ENCODE data around the gene MMP28. TPM values are rescaled to one million over a fixed set of nuclear protein-coding genes. Genes with fewer than 3 reads are reported as not detected.

Gene MMP28
- total and polyA plus RNA-seq, 4 donors: 30.5 to 72.6 (median 44.3) TPM

DNA sequence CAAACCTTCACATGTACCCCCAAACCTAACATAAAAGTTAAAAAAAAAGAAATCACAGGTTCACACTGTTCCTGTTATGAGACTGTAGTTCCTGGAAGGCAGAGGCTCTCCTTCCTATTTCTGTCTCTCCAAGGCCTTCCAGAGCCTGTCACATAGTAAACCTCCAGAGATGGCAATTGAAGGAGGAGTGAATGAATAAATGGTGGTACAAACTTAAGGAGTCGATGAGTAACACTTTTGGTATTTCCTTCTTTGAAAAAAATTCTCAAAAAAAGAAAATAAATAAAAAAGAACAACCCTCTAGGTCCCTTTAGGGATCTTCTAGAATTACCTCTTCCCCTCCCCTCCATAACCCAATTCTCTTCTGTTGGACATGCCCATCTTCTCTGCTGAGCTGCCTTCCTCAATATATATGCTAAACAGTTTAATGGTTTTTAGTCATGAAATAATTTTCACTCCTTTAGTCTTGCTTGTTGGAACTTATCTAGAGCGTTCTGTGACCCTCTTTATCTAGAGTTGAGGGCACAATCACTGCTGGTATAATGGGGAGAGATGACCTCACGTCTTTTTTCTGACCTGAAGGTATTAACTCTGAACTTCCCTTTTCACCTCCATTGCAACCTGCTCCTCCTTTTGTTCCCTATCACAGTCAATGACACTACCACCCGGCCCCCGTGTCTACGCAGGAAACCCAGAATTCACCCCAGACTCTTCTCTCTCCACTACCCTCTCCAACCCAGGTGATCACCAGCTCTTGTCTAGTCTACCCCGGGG, 12.1 kb upstream of the MMP28 start:
- DNase-seq: no peak
- TF ChIP-seq CTCF (IDR thresholded peaks at IDR 0.05; ENCODE audit: control extremely low read depth, extremely low read depth): no peak
- Histone ChIP-seq H3K4me3 (no peak overlapping the region), H3K9ac (ENCODE audit: insufficient read depth in 1 of 2, low read length in 2 of 2) (no peak overlapping the region), H3K27me3 (ENCODE audit: control insufficient read depth in 3 of 3, insufficient read depth in 3 of 3, low read length in 2 of 3) (no peaks in the 10 kb centered on the region), H3K4me1 (ENCODE audit: control insufficient read depth in 5 of 5, insufficient read depth in 5 of 5, low read length in 5 of 5) (peaks cover 2 to 23% (median 8%) of the 10 kb centered on the region in 5 donors), H3K9me3 (ENCODE audit: control insufficient read depth in 4 of 4, insufficient read depth in 3 of 4, low read length in 3 of 4) (no peaks in the 10 kb centered on the region), H3K27ac (ENCODE audit: low read depth in 1 of 2, low read length in 1 of 2) (no peak overlapping the region), H3K36me3 (ENCODE audit: control insufficient read depth in 4 of 4, insufficient read depth in 4 of 4, low read length in 4 of 4) (peaks cover 0 to 2% (median 0%) of the 10 kb centered on the region in 4 donors)
- WGBS, 2 donors: 80 to 82% methylated on average over 7 of the region's 7 CpGs
- ATAC-seq (ENCODE audit: insufficient read depth, low FRiP score): no peak

GRCh38 chr17:35804658-35805192, 9.3 kb upstream of the MMP28 start:
- peak; percentile 57 to 94 (median 90) for DNase-seq
- 33 to 36% methylated on average over 1 of the region's 1 CpG for WGBS, 2 donors
- peak; percentile 94 for TF ChIP-seq CTCF (IDR thresholded peaks at IDR 0.05; ENCODE audit: control extremely low read depth, extremely low read depth)
- Histone ChIP-seq H3K27ac (ENCODE audit: low read depth in 1 of 2, low read length in 1 of 2) (no peak overlapping the region), H3K4me1 (ENCODE audit: control insufficient read depth in 5 of 5, insufficient read depth in 5 of 5, low read length in 5 of 5) (peaks cover 0 to 14% (median 5%) of the 10 kb centered on the region in 5 donors), H3K27me3 (ENCODE audit: control insufficient read depth in 3 of 3, insufficient read depth in 3 of 3, low read length in 2 of 3) (no peaks in the 10 kb centered on the region), H3K9me3 (ENCODE audit: control insufficient read depth in 4 of 4, insufficient read depth in 3 of 4, low read length in 3 of 4) (no peaks in the 10 kb centered on the region), H3K4me3 (no peak overlapping the region), H3K36me3 (ENCODE audit: control insufficient read depth in 4 of 4, insufficient read depth in 4 of 4, low read length in 4 of 4) (no peaks in the 10 kb centered on the region), H3K9ac (ENCODE audit: insufficient read depth in 1 of 2, low read length in 2 of 2) (no peak overlapping the region)
- peak; percentile 32 for ATAC-seq (ENCODE audit: insufficient read depth, low FRiP score)

DNA sequence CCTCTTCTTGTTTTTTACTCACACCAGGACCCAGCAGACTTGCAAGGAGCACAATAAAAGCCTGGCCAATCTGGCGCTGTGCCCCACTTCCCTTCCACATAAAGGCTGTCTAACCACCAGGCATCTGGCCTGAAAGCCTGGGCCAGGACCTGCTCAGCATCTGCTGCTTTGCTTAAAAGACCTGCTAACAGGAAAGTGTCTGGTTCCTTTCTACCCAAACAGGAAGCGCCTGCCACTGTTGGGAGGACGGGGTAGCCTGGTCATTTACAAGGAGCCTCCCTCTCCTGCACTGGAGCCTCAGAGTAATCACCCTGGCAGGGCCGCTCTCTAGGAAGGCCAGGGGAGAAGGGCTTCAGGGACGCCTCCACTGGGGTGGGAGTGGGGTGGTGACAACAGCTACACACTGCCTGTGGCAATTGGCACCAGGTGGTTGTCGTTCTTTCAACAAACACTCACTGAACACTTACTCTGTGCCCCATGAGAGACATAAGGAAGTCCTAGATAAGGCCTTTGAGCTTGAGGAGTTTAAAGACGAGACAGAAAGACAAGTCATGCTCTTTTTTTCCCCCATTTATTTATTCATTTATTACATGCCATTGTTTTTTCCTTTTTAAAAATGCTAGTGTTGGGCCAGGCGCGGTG, 6.3 kb upstream of the MMP28 start:
- Histone ChIP-seq H3K36me3 (ENCODE audit: control insufficient read depth in 4 of 4, insufficient read depth in 4 of 4, low read length in 4 of 4) (no peaks in the 10 kb centered on the region), H3K9me3 (ENCODE audit: control insufficient read depth in 4 of 4, insufficient read depth in 3 of 4, low read length in 3 of 4) (no peaks in the 10 kb centered on the region), H3K9ac (ENCODE audit: insufficient read depth in 1 of 2, low read length in 2 of 2) (no peak overlapping the region), H3K27me3 (ENCODE audit: control insufficient read depth in 3 of 3, insufficient read depth in 3 of 3, low read length in 2 of 3) (peaks cover 0 to 16% (median 9%) of the 10 kb centered on the region in 3 donors), H3K4me3 (no peak overlapping the region), H3K27ac (ENCODE audit: low read depth in 1 of 2, low read length in 1 of 2) (peak overlapping the region in 1 of 2 donors; percentile 44), H3K4me1 (ENCODE audit: control insufficient read depth in 5 of 5, insufficient read depth in 5 of 5, low read length in 5 of 5) (peaks cover 0 to 11% (median 5%) of the 10 kb centered on the region in 5 donors)
- 21 to 33% methylated on average over 9 of the region's 9 CpGs for WGBS, 2 donors
- no peak for TF ChIP-seq CTCF (IDR thresholded peaks at IDR 0.05; ENCODE audit: control extremely low read depth, extremely low read depth)
- DNase-seq (peak; percentile 56 to 84 (median 58)), ATAC-seq (ENCODE audit: insufficient read depth, low FRiP score) (peak; percentile 28)
